Tibial artery (tissue), 4 donors: ENCODE measurements around the gene SH3RF3.
"Not testable (repeated sequence)": the region's sequence is repeated elsewhere in the genome, so short reads cannot be mapped to it uniquely, and the experiment has no call there.

Experiments used
- DNase-seq, 2 donors: peaks; one replicate each; pipeline ENCODE4 v3.0.0-alpha.2; 2019
- H3K27ac ChIP-seq, 2 donors: fragments of 200-600 bp; sonication (generic) in 1 of 2; 1 replicate in 1 of 2; 2 replicates in 1 of 2; pipeline ENCODE4 v1.5.1; 2018 to 2019; ENCODE audit warnings: mild to moderate bottlenecking in 1 of 2
- H3K27me3 ChIP-seq, 2 donors: fragments of 200-600 bp; sonication (generic) in 1 of 2; one replicate each; pipeline versions ENCODE4 v1.5.1 to v1.6.0; 2016 to 2019
- H3K36me3 ChIP-seq, 3 donors: fragments of 200-600 bp; sonication (generic) in 2 of 3; one replicate each; pipeline ENCODE4 v1.5.1; 2016 to 2019; ENCODE audit warnings: mild to moderate bottlenecking in 2 of 3
- H3K4me1 ChIP-seq, 4 donors: fragments of 200-600 bp; sonication (generic) in 2 of 4; 1 replicate in 3 of 4; 2 replicates in 1 of 4; pipeline ENCODE4 v1.5.1; 2016 to 2019
- H3K4me3 ChIP-seq, 2 donors: fragments of 200-600 bp; sonication (generic) in 1 of 2; 1 replicate in 1 of 2; 2 replicates in 1 of 2; pipeline ENCODE4 v1.5.1; 2018 to 2019; ENCODE audit warnings: mild to moderate bottlenecking in 2 of 2
- H3K9me3 ChIP-seq, 3 donors: fragments of 200-600 bp; sonication (generic) in 1 of 3; one replicate each; pipeline ENCODE4 v1.5.1; 2016 to 2019
- CTCF ChIP-seq, 2 experiments: fragments of 200-600 bp in 1 of 2; fragments of 450-650 bp in 1 of 2; IDR thresholded peaks; one replicate each; pipeline ENCODE4 v1.5.1; 2017 to 2019; ENCODE audit warnings: antibody characterized with exemption in 2 of 2, mild to moderate bottlenecking in 1 of 2, moderate library complexity in 1 of 2
- intact Hi-C: fragments of 100-400 bp; cut with DNase I; formaldehyde crosslinking; loops from one replicate; pipeline ENCODE4 v1.15.0; 2023; ENCODE audit warnings: low total_unique reads

Gene SH3RF3

DNA sequence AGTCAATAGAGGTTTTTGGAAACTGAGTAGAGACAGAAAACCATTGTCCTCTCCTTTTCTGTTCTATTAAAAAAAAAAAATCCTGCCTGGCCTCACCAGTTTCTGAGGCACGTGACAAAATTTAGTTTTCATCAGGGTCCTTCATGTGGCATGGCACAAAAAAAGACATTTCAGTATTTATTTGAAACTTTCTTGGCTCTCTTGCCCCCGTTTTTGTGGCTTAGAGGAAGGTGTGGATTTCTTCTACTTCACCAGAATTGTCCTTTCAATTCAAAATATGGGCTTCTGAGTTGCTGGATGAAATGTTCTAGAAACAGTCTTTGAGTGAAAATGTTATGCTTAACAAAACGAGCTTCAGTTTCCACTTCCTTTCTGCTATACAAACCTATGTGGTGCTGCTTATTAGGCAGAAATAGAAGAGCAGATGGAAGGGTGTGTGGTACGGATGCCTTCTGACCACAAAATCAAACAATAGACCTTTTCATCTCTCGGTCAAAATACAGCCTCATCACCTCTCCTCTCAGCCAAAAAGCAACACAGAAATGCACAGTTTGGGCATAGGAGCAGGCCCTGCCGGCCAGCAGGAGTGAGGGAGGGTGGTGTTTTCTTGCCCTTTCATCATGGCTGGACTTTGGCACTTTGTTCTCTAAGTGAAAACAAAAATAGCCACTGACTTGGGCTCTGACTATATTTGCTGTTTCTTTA lies 89.2 kb downstream of the SH3RF3 start:
- no peaks in the 10 kb centered on the region for H3K27me3 ChIP-seq
- H3K4me1 ChIP-seq: peaks cover 0 to 51% (median 35%) of the 10 kb centered on the region in 4 donors
- H3K4me3 ChIP-seq: no peak overlapping the region
- H3K27ac ChIP-seq: peak overlapping the region; percentile 48 to 57
- DNase-seq: no peak
- intact Hi-C loops: no loop called here
- H3K36me3 ChIP-seq: no peaks in the 10 kb centered on the region
- no peak for TF ChIP-seq CTCF (IDR thresholded peaks at IDR 0.05)
- H3K9me3 ChIP-seq: no peaks in the 10 kb centered on the region

DNA sequence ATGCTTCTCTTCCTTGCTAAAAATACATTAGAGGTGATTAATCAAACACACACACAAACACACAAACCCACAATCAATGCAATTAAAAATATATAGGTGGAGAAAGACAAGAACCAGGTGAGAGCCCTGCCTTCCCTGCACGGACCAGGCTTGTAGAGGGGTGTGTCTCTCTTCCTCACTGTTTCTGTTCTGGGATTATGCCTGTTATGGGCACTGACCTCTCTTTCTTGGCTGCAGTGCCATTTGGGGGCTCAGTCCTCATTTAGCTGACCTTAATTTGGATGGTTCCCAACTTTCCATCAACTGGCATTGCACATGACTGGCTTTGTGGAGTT lies 89.8 kb downstream of the SH3RF3 start:
- Histone ChIP-seq H3K27ac (peak overlapping the region; percentile 48 to 57), H3K9me3 (no peaks in the 10 kb centered on the region), H3K4me1 (peaks cover 0 to 46% (median 30%) of the 10 kb centered on the region in 4 donors), H3K27me3 (no peaks in the 10 kb centered on the region), H3K36me3 (no peaks in the 10 kb centered on the region), H3K4me3 (no peak overlapping the region)
- intact Hi-C loops: no loop called here
- TF ChIP-seq CTCF (IDR thresholded peaks at IDR 0.05): no peak
- no peak for DNase-seq

GRCh38 chr2:109220860-109221259 lies 91.9 kb downstream of the SH3RF3 start:
- H3K27ac ChIP-seq: no peak overlapping the region
- H3K4me1 ChIP-seq: peaks cover 0 to 32% (median 17%) of the 10 kb centered on the region in 4 donors
- TF ChIP-seq CTCF (IDR thresholded peaks at IDR 0.05): no peak
- intact Hi-C loops: no loop called here
- no peak for DNase-seq
- no peaks in the 10 kb centered on the region for H3K36me3 ChIP-seq
- no peaks in the 10 kb centered on the region for H3K9me3 ChIP-seq
- no peaks in the 10 kb centered on the region for H3K27me3 ChIP-seq
- no peak overlapping the region for H3K4me3 ChIP-seq

DNA sequence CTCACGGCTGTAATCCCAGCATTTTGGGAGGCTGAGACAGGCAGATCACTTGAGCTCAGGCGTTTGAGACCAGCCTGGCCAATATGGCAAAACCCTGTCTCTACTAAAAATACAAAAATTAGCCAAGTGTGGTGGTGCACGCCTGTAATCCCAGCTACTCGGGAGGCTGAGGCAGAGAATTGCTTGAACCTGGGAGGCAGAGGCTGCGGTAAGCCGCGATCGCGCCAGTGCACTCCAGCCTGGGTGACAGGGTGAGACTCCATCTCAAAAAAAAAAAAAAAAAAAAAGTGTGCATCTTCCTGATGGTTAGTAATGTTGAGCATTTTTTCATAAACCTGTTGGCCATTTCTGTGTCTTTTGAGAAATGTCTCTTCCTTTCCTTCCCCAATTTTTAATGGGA lies 92.3 kb downstream of the SH3RF3 start:
- H3K9me3 ChIP-seq, H3K27ac ChIP-seq, intact Hi-C loops, H3K27me3 ChIP-seq, H3K4me3 ChIP-seq, H3K36me3 ChIP-seq, DNase-seq: not testable (repeated sequence)
- peaks cover 0 to 35% (median 17%) of the 10 kb centered on the region in 4 donors for H3K4me1 ChIP-seq

GRCh38 chr2:109222422-109222821 lies 93.4 kb downstream of the SH3RF3 start:
- no peak for DNase-seq
- H3K27ac ChIP-seq: no peak overlapping the region
- intact Hi-C loops: no loop called here
- no peaks in the 10 kb centered on the region for H3K9me3 ChIP-seq
- H3K4me3 ChIP-seq: no peak overlapping the region
- peaks cover 0 to 30% (median 16%) of the 10 kb centered on the region in 4 donors for H3K4me1 ChIP-seq
- H3K27me3 ChIP-seq: no peaks in the 10 kb centered on the region
- no peaks in the 10 kb centered on the region for H3K36me3 ChIP-seq
- TF ChIP-seq CTCF (IDR thresholded peaks at IDR 0.05): no peak

- TF ChIP-seq CTCF (IDR thresholded peaks at IDR 0.05): no peak
- H3K9me3 ChIP-seq: no peaks in the 10 kb centered on the region
- H3K27ac ChIP-seq: no peak overlapping the region
- H3K27me3 ChIP-seq: no peaks in the 10 kb centered on the region
- H3K36me3 ChIP-seq: no peaks in the 10 kb centered on the region
- intact Hi-C loops: no loop called here
- DNase-seq: no peak
- H3K4me1 ChIP-seq: peaks cover 0 to 25% (median 12%) of the 10 kb centered on the region in 4 donors
- no peak overlapping the region for H3K4me3 ChIP-seq
Observed at GRCh38 chr2:109222825-109223471, 93.9 kb downstream of the SH3RF3 start.
